GM21619 (cell line): ENCODE measurements around the gene TLE5.
"Not testable (repeated sequence)": the region's sequence is repeated elsewhere in the genome, so short reads cannot be mapped to it uniquely, and the experiment has no call there.

ENCODE experiments used
- ATAC-seq: cut with Tn5 transposase; IDR thresholded peaks from one replicate; pipeline ENCODE4 v1.9.1; 2021; ENCODE audit not compliant: unreplicated experiment

TLE5 gene

DNA sequence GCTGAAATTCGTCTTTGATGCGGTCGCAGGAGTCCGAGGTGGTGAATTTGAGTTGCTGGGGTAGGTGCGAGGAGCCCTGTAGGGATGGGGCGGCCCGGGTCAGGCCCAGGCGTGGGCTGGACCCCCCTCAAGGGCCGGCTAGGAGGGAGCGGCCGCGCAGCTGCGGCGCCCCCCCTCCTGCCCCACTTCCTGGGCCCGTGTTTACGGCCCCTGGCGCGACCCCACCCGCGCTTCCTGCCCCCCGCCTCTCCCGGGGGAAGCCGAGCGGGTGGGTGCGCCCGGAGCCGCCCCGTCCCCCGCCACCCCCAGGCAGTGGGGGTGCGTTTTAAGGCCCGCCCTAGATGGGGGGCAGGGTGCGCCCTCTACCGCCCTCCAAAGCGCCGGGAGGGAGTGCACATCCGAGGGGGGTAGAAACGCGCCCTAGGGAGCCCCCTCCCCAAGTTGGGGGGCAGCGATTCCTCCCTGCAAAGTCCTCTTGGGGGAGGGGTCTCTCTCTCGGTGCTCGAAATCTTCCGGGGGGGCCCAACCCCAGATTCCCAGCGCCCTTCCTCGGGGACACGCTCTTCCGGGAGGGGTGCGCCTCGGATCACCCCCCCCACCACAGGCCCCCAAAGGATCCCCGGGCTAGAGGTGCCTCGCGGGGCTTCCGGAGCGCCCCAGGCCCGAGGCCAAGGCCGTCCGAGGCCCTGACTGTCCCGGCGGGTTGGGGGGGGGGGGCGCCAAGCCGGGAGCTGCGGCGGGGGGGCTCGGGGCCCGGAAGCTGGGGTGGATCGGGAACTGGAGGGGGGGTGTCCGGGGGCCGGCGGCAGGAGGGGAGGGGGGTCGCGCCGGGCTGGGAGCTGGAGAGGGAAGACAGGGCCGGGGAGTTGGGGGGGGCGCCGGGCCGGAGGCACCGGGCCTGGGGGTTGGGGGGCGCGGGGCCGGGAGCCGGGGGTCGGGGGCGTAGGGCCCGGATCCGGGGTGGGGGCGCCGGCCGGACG lies 823 bp downstream of the TLE5 start:
- no peak for ATAC-seq

DNA sequence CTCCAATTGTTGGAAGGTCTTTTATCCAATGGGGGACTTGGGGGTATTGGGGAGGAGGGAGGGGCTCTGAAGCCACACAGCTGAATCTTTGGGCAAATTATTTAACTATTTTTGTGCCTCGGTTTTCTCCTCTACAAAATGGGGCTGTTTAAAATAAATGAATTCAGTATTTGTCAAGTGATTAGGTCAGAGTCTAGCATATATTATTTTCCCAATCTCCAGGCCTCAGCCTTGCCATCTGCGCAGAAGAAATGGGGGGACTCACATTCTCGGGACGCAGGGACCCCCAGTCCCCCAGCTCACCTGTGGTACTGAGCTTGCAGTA lies 1.5 kb downstream of the TLE5 start:
- ATAC-seq, result no peak

DNA sequence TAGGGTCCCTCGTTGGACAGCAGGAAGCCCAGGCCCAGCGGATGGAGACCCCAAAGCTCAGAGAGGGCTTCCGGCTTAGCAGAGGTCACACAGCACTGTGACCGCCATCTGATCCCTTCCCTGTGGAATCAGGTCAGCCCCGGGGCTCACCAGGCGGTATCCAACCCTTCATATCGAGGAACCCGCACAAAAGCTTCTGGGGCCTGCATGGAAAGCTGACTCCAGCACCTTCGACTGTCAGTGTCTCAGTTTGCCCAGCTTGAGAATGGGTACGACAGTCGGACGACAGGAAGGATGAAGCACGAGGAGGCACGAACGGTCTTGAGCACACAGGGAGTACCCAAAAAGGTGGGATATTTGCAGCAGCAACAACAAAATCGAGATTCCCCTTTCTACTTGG lies 2.6 kb downstream of the TLE5 start:
- ATAC-seq, result no peak

DNA sequence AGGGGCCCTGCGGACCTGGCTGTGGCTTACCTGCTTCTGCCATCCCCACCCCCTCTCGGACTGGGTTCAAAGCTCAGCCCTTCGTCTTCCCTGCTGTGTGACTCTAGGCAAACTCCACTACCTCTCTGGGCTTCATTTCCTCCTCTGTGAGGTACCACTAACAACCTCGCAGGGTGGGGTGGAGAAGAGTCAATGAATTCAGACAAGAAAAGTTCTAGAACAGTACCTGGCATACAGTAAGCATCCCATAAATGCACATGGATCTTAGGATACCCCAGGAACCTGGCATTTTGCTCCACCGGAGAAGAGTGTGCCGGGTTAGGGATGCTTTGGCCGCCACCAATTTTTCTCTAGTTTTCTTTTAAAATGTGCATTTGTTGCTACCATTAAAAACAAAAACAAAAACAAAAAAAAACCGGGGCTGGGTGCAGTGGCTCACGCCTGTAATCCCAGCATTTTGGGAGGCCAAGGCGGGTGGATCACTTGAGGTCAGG lies 3.4 kb downstream of the TLE5 start:
- ATAC-seq, result no peak

DNA sequence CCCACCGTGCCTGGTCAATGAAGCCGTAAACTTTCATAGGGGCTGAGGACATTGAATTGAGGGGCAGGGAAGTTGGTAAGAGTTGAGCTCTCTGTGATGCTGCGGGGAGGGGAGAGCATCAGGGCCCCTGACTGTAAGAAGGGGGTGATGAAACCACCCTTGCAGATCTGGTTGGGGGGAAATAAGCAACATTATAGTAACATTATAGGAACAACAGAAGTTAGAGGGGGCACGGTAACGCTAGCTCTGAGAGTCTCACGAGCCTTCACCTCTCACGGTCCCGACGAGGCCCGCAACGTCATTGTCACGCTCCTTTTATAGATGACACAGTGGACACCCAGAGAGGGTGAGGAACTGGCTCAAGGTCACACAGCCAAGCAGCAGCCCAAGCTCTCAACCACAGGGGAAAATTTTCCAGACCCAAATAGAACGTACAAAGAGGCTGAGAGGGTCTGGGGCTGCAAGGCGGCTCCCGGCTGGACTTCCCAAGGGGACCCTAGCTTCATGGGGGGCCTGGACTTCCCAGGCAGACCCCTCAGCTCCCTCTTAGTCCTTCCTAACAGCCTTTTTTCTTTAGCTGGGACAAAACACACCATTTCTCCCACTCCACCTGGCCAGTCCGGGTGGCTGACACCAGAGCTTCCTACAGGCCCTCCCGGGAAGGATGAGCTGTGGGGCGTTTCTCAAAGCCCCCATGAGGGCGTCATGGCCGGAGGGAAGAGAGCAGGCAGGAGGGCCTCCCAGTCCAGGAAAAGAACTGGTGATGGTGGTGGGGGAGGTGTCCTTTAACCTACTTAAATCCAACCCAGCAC lies 4.1 kb downstream of the TLE5 start:
- no peak for ATAC-seq

DNA sequence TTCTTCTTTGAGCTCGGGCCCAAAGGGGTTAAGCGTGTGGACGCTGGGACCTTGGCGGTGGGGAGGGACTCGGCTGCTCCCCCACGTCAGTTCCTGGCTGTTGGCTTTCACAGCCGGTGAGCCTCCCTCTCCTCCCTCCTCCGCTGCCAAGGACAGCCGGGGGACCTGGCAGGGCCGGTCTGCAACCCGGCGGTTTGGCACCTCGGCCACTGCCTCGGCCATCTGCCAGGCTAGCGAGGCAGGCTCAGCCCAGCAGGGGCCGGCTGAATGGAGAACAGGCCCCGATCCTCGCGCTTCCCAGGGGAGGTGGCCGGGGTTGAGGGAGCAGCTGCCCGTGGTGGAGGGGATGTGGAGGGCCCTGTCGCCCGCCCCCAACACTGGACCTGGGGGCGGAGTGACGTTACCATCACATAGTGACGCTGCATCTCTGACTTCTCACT lies 5.0 kb downstream of the TLE5 start:
- no peak for ATAC-seq

DNA sequence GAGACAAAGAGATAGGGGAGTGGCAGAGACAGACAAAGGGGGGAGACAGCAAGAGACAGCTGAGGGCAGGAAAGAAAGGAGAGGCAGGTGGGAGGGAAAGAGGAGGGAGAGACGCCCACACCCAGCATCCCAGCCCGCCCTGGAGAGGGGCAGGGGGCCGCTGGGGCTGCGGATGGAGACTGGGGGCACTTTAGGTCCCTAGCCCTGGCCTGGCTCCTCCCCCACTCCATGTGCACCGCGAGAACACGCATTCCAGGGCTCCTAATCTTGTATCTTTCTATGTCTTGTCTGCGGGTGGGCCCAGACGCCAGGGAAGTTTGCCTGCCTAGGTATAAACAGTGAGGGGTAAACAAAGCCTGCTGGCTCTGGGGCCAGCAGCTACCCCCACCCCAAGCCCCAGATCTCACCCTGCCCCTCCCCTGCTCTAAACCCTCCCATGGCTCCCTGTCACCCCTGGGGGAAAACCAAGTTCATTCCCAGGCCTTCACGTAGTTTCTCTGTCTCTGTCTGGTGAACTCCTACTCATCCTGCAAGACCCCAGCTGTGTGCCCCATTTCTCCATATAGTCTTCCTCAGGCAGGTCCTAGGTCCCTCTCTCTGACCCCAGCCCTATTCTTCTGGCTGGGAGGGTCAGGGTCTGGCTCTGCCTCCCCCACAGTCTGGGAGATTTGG lies 5.7 kb downstream of the TLE5 start:
- no peak for ATAC-seq

DNA sequence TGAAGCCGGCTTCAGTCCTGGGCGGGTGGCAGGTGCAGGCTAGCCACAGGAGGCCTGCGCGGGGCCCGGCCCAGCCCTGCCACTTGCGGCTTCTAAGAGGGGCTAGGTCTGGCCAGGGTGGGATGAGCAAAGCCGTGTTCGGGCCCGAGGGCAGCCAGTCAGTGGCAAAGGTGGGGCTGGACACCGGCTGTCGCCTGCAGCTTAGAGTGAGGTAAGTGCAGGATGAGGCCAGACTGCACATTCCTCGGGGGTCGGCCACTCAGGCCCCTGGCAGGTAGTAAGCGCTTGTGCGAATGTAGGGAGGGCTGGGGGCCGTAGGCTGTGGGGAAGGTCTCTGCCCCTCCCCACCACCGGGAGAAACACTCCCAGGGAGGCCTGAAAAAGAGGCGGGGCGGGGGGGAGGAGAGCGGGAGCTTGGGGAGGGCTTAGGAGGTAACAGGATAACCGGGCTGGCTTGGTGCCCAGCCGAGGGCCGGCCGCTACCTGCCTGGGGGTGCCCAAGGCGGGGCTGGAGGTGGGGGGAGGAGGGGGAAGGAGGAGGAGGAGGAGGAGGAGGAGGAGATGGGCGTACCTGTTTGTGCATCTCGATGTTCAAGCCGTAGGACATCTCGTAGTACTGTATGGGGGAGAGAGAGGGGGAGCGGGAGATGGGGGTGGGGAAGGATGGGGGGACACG lies 6.4 kb downstream of the TLE5 start:
- no peak for ATAC-seq

DNA sequence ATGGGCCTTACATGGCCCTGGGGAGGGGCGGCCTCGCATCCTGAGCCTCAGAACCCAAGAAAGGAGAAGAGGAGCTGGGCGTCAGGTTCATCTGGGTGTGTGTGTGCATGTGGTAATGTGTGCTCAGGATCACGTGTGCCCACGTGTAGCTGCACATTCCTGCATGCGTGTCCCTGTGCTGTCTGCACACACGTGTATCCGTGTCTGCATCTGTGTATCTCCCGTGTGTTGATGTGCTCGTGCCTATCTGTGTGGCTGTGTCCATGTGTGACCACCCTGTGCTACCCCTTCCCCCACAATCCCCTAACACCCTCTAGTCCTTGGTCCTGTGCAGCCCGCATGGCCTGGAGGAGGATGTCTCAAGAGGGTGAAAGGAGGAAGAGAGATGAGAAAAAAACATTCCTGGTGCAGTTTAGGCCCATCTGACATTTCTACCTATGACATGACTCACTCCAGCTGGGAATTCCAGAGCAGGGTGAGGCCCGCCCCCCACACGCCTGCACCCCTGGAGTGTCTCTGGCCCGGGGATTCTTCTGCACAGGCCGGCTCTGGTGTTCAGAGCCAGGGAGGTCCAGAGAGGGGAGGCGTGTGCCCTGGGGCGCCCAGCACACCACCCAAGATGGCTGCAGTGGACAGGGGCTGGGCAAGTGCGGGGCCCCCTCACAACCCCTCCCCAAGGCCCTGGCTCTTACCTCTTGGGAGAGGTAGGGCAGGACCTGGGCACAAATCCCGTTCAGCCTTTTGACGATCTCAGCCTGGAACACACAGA lies 7.1 kb downstream of the TLE5 start:
- no peak for ATAC-seq

DNA sequence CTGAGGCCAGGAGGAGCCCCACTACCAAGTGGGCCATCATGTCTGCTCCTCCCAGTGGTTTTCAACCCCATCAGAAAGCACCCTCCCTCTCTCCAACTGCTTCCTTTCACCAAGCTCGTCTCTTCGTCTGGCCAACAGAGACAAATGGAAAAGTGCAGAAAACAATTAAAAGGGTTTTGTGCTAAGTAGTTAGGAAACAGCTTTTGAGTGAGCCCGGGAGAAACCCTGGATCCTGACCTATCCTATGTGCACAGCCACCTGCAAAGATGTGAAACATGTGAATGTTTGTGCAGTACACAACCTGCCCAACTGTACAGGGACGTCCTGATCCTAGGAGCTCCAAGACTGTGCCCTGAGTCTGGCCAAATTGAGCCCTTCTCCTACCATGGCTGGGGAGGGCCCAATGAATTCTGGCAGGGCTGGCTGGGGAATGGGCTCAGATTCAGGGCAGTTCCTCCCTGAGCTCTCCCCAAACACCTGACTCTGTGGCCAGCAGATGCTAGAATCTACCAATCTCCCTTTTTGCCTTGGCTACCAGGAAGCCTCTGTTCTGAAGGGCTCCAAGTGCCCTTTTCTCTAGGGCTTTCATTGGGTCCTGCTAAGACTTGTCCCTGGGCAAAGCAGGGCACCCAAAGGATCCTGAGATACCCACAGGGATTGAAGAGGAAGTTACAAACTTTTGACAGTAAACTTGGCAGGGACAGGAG lies 7.9 kb downstream of the TLE5 start:
- ATAC-seq, result no peak

DNA sequence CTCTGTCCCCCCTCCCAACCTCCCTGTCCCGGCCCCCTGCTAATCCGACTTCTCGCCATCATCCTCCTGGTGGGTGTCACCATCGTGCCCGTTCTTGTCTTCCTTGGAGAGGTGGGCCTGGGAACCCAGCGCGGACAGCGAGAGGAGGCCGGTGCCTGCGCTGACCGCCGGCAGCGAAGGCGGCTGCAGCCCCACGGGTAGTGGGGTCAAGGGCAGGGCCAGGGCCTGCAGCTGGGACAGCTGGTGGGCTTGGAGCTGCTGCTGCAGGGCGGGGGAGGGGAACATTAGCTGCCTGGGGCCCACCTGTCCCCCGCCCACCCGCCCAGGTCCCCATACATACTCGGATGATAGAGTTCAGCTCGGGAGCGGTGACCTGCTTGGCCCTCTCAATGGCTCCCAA lies 8.5 kb downstream of the TLE5 start:
- ATAC-seq, result no peak

DNA sequence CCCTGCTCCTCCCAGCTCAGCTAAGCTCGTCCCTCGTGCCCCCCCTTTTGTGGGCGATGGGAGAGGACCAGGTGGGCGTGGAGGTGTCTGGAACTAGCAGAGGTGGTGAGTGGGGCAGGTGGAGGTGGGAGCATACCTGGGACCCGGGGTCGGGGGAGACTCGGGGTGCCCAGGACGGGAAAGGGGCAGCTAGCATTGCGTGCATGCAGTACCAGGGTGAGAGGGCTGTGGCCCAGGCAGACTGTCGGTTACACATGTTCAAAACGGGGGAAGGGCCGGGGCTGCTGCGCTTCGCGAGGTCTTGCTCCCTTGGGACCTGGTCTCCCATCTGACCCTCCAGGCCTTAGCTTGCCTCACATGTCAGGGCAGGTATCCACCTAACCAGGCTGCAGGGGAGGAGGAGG lies 9.1 kb downstream of the TLE5 start:
- ATAC-seq, result no peak

DNA sequence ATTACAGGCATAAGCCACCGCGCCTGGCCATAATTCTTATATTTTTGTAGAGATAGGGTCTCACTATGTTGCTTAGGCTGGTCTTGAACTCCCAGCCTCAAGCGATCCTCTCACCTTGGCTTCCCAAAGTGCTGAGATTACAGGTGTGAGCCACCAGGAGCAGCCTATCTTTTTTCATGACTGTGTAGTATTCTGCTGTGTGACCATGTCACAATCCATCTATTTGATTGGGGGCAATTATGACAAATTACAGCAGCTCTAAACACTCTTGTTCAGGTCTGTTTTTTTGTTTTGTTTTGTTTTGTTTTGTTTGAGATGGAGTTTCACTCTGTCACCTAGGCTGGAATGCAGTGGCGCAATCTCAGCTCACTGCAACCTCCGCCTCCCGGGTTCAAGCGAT lies 12.3 kb downstream of the TLE5 start:
- not testable (repeated sequence) for ATAC-seq

DNA sequence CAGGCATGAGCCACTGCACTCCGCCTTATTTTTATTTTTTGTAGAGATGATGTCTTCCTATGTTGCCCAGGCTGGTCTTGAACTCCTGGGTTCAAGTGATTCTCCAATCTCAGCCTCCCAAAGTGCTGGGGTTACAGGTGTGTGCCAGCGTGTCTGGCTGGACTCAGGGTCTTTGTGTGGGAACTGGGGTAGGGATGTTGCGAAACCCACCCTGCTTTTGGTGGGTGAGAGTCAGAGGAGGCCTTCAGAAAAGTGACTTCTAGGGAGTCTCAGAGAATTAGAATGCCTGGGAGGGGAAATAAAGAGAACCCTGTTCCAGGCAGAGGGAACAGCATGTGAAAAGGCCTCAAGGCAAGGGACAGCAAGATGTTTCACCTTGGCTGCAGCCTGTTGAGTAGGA lies 13.2 kb downstream of the TLE5 start:
- ATAC-seq, result no peak

DNA sequence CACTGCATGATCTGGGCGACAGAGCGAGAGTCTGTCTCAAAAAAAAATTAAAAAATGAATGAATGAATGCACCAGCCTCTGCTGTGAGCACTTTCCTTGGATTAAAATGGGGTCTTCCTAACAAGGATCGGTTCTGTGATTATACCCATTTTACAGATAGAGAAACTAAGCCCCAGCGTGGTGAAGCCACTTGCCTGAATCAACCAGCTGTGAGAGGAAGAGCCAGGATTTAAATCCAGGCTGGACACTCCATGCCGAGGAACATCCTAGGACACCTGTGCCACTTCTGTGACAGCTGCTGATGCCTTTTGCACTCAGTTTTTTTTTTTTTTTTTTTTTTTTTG lies 14.1 kb downstream of the TLE5 start:
- ATAC-seq, result no peak

DNA sequence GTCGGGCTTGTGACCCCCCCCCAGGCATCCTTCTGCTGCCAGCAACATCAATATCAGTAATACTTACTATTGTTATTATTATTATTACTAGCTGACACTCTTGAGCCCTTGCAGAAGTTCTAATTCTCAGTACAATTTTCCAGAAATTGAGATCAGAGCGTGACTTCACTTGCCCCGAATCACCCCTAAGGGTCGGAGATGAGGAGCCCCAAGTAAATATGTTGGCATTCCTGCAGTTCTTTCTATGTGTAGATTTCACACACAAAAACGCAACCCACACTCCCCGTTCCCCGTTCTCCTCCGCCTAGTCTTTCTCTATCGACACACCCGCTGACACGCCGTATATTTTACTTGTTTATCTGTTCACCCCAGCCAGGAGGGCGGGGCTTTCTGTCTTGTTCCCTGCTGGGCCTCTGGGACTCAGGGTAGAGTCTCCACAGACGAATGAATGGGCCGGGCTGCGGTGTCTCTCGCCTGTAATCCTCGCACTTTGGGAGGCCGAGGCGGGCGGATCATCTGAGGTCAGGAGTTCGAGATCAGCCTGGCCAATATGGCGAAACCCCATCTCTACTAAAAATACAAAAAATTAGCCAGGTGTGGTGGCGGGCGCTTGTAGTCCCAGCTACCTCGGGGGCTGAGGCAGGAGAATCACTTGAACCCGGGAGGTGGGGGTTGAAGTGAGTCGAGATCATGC lies 14.7 kb downstream of the TLE5 start:
- ATAC-seq, result no peak

DNA sequence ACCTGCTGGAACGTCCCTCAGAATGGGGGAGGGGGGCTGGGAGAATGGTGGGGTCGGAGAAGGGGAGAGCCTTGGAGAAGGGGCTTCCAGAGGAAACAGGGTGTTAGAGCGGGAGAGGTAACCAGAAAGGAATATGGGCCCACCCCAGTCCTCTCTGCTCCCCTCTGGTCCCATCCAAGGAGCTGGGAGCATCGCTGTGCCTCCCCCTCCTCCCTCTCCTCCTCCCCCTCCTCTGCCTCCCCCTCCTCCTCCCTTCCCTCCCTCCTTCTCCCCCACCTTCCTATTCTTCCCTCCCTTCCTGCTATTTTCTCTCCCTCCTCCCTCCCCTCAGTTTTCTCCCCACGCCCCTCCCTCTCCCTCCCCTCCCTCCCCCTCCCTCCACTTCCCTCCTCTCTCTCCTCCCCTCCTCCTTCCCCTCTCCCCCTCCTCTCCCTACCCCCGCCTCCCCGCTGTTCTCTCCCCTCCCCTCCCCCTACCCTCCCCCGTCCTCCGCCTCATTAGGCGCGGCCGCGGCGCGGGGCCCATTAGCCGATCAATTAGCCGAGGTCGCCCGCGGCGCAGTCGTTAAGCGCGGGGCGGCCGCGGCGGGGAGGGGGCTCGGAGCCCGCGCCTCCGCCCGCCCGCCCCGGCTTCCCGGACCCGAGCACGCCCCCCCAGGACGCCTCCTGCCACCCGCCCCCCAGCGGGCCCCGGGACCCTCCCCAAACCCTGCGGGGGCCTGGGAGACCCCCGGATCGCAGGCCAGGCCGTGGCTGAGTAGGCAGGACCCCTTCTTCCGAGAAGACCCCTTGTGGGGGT lies 15.4 kb downstream of the TLE5 start:
- no peak for ATAC-seq
